IPS-11a (cell line): ENCODE measurements around the gene RANGAP1.

Experiments
- H3K4me3 ChIP-seq: one replicate; pipeline ENCODE4 v1.5.1; 2013; ENCODE audit warnings: low read depth, low read length, control low read depth

Gene RANGAP1

GRCh38 chr22:41285820-41286638 lies at the start of gene RANGAP1:
RANGAP1 (minus strand) TSS chr22:41286187; CDS start chr22:41281044, 5,143 bp downstream.
- H3K4me3 ChIP-seq: peak within 1 kb of the TSS; percentile 82

DNA sequence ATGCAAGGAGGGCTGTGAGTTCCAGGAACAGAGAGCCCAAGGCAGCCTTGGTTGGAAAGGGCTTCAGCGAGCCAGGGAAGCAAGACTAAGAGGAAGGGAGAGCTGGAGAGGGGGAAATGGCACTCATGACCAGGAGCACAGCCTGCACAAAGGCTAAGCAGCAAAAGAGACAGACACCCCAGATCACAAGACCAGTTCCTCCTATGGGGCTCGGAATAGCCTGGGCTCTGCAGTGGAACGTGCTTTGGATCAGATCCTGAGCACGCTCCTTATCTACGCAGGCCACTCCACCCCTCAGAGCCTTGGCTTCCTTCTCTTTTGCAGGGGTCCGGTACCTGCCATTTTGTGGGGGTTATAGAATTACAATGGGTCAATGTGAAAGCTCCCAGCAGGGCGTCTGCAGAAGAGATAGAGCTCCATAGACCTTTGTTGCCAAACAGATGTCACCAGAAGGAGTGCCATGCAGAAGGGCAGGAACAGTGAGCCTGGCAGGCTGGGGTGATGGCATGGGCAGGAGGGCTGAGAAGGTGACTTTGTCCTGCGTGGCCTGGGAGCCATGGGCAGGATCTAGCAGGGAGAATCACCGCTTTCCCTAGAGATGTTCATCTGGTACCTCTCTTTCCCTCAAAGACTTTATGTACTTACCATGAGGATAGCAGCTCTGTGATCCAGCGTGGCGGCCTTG lies 49.1 kb upstream of the RANGAP1 start:
- no peak overlapping the region for H3K4me3 ChIP-seq

DNA sequence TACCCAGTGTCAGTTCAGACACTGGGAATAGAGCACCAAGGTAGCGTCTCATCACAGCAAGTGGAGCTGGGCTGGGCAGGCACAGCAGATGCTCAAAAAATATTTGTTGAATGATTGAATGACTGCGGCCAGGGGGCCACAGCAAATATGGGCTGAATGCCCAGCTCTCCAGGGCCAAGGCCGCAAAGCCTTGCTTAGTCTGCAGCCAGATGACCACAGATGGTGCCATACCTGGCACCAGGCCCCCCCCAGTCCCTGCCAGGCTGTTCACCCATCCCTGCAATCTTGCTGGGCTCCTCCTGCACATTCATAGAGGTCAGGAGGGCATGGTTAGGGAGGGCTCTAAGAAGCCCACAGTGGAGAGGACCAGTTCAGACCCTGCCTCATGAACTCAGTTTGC lies 48.2 kb upstream of the RANGAP1 start:
- H3K4me3 ChIP-seq: no peak overlapping the region

DNA sequence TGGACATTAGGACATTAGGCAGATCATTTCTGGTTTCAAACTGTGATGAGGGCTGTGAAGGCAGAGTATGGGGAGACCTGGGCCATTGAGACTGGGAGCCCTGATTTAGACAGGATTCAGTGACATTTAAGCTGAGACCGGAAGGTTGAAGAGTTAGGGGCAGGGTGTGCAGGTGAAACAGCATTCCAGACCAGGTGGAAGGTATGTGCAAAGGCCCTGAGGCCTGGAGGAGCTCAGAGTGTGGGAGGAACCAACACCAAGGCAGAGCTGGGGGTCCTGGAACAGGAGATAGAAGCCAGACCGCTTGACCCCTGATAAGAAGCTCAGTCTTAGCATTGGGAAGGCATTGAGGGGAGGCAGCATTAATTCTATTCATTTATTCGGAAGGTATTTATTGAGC lies 47.8 kb upstream of the RANGAP1 start:
- H3K4me3 ChIP-seq: no peak overlapping the region

- no peak overlapping the region for H3K4me3 ChIP-seq
Measured at GRCh38 chr22:41332217-41332939, 46.4 kb upstream of the RANGAP1 start.

DNA sequence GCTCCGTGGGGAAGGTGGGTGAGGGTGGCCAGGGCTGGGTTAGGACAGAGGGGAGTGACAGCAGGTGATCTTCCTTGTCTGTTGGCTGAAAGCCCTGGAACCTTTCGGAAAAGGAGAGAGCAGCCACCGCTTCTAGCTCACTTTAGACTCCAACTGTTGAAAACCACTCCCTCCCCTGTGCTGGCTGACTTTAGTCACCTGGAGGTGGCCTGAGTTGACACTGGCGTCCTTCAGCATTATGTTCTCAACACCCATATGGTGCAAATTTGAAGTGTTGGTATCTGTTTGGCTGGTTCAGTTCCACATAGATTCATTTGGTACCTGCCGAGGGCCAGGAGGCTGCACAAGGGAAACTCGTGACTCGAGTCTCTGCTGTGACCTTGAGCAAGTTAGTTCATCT lies 44.2 kb upstream of the RANGAP1 start:
- no peak overlapping the region for H3K4me3 ChIP-seq

DNA sequence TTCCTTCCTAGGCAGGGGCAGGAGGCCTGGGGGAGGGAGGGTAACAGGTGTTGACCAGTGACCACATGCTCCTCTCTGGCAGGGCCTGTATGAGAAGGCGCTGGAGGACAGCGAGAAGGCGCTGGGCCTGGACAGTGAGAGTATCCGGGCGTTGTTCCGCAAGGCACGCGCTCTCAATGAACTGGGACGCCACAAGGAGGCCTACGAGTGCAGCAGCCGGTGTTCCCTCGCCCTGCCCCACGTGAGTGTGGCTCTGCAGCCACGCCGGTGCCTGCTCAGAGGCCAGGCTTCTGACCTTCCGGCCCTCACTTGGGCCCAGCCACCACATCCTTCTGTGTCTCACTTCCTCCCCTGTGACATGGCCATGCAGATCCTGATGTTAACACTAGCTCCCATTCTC lies 41.1 kb upstream of the RANGAP1 start:
- H3K4me3 ChIP-seq: no peak overlapping the region

- H3K4me3 ChIP-seq: no peak overlapping the region
Measured at GRCh38 chr22:41324821-41325528, 39.0 kb upstream of the RANGAP1 start.

- no peak overlapping the region for H3K4me3 ChIP-seq
Measured at GRCh38 chr22:41320416-41321240, 34.6 kb upstream of the RANGAP1 start.

GRCh38 chr22:41315586-41315985 lies 29.6 kb upstream of the RANGAP1 start:
- no peak overlapping the region for H3K4me3 ChIP-seq

DNA sequence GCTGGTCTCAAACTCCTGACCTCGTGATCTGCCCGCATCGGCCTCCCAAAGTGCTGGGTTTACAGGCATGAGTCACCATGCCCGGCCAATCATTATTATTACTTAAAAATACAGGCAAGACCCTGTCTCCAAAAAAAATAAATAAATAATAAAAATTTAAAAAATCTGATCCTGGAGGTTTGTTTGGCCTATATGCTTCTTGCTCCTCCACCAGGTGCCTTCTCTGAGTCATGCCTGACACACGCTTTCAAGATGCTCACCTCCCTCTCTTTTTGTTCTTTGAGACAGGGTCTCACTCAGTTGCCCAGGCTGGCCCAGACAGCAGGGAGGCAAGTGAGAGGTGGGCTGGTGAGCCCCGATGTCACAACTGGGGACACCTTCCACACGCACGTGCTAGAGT lies 28.8 kb upstream of the RANGAP1 start:
- no peak overlapping the region for H3K4me3 ChIP-seq

DNA sequence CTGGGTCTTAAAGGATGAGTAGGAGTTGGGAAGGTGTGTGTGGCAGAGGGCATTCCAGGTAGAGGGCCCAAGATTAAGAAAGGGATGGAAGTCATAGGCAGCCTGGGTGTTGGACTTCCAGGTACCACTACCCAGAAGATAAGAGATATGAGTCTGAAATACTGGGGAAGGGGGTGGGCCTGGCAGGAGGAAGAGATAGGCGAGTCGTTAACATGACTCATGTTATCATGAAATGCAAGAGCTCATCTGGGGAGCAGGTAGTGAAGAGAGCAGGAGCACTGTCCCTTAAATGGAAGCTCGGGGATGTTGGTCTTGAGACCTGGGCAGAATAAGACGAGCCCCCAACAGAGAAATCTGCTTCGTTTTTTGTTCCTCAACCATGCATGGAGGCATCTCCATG lies 25.5 kb upstream of the RANGAP1 start:
- no peak overlapping the region for H3K4me3 ChIP-seq

DNA sequence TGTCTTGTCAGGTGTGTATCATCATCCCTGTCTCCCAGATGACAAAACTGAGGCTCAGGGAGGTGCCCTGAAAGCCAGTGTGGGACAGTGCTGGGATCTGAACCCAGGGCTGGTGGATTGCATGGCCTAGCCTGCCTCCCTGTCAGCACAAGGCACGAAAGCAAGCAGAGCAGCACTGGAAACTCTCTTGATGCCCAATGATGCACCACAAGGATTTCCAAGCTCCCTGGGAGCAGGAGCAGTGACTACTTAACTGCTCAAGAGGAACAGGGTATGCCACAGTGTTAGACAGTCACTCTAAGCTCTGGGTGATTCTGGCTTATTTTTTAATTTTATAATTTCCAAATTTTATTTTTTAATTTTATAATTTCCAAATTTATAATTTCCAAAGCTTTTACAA lies 24.3 kb upstream of the RANGAP1 start:
- no peak overlapping the region for H3K4me3 ChIP-seq

DNA sequence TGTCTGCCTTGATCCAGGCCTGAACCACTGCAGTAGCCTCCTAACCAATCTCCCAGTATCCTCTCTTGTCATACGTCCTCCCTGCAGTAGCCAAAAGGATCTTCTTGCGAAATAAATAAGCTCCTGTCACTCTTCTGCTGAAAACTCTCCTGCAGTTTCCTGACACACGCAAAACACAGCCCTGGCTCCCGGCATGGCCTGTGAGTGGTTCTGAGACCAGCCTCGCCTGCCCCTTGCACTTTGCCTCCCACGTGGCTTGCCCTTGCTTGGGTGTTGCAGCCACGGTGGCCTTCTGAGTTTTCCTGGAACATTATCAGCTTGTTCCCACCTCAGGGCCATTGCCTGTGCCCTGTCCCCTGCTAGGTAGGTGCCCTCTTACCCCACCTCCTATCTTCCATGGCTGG lies 22.6 kb upstream of the RANGAP1 start:
- H3K4me3 ChIP-seq: no peak overlapping the region

DNA sequence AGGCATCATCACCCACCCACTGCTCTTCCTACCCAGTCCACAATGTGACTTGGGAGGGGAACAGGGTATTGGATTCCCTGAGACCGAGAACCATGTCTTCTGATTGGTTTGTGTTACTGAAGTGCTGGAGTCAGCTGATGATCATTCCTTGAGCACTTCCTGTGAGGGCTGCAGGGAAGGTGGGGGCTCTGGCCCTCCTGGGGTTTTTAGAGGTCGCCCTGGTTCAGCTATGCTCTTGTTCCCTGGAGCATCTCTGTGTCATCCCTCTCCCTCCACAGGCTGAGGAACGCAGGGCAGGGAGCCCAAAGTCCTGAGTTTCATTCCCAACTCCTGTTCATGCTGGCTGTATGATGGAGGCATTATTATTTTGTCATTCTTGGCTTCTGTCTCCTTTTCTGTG lies 22.1 kb upstream of the RANGAP1 start:
- no peak overlapping the region for H3K4me3 ChIP-seq

- H3K4me3 ChIP-seq: no peak overlapping the region
Measured at GRCh38 chr22:41305646-41306045, 19.7 kb upstream of the RANGAP1 start.

GRCh38 chr22:41302811-41303210 lies 16.8 kb upstream of the RANGAP1 start:
- H3K4me3 ChIP-seq: peak overlapping the region; percentile 78

DNA sequence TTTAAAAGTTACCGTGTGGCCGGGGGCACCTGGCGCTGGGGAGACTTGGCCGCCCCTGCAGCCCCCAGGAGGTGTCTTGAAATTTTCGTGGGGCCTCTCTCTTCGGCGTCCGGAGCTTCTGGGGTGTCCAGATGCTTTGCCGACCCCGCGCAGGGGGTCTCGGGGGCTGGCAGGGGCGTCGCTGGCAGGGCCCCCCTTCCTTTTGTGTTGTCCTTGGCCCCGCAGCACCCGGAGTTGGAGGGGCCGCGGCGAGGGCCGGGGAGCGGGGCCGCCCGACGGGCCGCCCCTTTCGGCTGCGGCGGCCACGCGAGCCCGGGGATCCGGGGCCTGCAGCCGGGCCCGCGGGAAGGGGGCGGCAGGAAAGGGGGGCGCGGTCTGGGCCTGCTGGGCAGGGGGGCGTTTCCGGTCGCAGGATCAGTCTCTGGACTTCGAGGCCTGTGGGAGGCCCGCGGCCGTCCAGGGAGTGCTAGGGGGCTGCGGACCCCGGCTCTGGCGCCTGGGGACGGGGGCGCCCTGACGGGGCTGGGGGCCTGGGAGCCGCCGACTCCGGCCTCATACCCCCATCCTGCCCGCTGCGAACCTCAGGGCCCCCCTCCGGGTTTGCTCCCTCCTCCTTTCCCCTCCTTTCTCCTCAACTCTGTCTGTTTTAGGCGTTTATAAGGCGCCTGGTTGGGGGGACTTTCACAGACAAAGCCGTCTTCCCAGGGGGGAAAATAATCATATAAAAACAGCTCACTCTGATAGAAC lies 16.2 kb upstream of the RANGAP1 start:
- peak overlapping the region; percentile 78 for H3K4me3 ChIP-seq
